IPS-NIHi7 (cell line): Measurements from ENCODE around the gene ZNF880.
A peak's percentile ranks its signal among the peaks of the same experiment; 100 is the strongest.
"Not testable (repeated sequence)": the region's sequence is repeated elsewhere in the genome, so short reads cannot be mapped to it uniquely, and the experiment has no call there.

Source experiments
- DNase-seq: peaks from one replicate; pipeline ENCODE4 v3.0.0; 2012; ENCODE audit warnings: mixed read lengths; ENCODE audit errors: extremely low spot score

The ZNF880 gene

GRCh38 chr19:52369559-52370340, at the start of gene ZNF880:
Gene ZNF880, plus strand, starts transcription at chr19:52369923. Its CDS starts 43 bp downstream, at chr19:52369966.
- peak; percentile 97 for DNase-seq

GRCh38 chr19:52322429-52322828, 47.3 kb upstream of the ZNF880 start:
- no peak for DNase-seq

- no peak for DNase-seq
Measured at GRCh38 chr19:52331757-52332156, 38.0 kb upstream of the ZNF880 start.

- DNase-seq, result no peak
Measured at GRCh38 chr19:52335768-52336116, 34.0 kb upstream of the ZNF880 start.

- DNase-seq, result peak; percentile 91
Measured at GRCh38 chr19:52336117-52336790, 33.5 kb upstream of the ZNF880 start, which contains the start of gene ZNF610. Gene ZNF610, plus strand, starts transcription at chr19:52336243. Its CDS starts 12,930 bp downstream, at chr19:52349173.

- no peak for DNase-seq
Measured at GRCh38 chr19:52336791-52337381, 32.8 kb upstream of the ZNF880 start.

GRCh38 chr19:52339022-52339421, 30.7 kb upstream of the ZNF880 start:
- not testable (repeated sequence) for DNase-seq

GRCh38 chr19:52343548-52343947, 26.2 kb upstream of the ZNF880 start:
- peak; percentile 92 for DNase-seq

- DNase-seq, result no peak
Measured at GRCh38 chr19:52345162-52345561, 24.6 kb upstream of the ZNF880 start.

- peak; percentile 76 for DNase-seq
Measured at GRCh38 chr19:52351512-52351911, 18.2 kb upstream of the ZNF880 start.

- no peak for DNase-seq
Measured at GRCh38 chr19:52366414-52366824, 3.3 kb upstream of the ZNF880 start.

GRCh38 chr19:52370341-52370710, 603 bp downstream of the ZNF880 start:
- no peak for DNase-seq

- peak; percentile 50 for DNase-seq
Measured at GRCh38 chr19:52391135-52391534, 21.4 kb downstream of the ZNF880 start.

GRCh38 chr19:52397310-52398080, 27.8 kb downstream of the ZNF880 start, which contains the start of gene ZNF528:
Gene ZNF528, plus strand, starts transcription at chr19:52397849. Its CDS starts 4,165 bp downstream, at chr19:52402014.
- DNase-seq, result peak; percentile 94

- peak; percentile 37 for DNase-seq
Measured at GRCh38 chr19:52398081-52398441, 28.3 kb downstream of the ZNF880 start.

- DNase-seq, result no peak
Measured at GRCh38 chr19:52410276-52410675, 40.6 kb downstream of the ZNF880 start.

GRCh38 chr19:52415711-52416110, 46.0 kb downstream of the ZNF880 start:
- DNase-seq, result no peak

GRCh38 chr19:52428937-52429336, 59.2 kb downstream of the ZNF880 start, which contains the start of gene ZNF534:
Gene ZNF534, plus strand, starts transcription at chr19:52429148. Its CDS starts 2,327 bp downstream, at chr19:52431475.
- DNase-seq, result no peak
